Muscle layer of duodenum (tissue), 2 donors: Measurements from ENCODE around the gene NXPH4.

Experiments
- H3K27ac ChIP-seq: one replicate; pipeline ENCODE4 v1.7.0; 2013; ENCODE audit warnings: mild to moderate bottlenecking, low read length
- H3K27me3 ChIP-seq: one replicate; pipeline ENCODE4 v1.7.0; 2013; ENCODE audit warnings: low read depth, mild to moderate bottlenecking, control low read depth, low read length
- H3K36me3 ChIP-seq, 2 donors: one replicate each; pipeline ENCODE4 v1.7.0; 2013; ENCODE audit warnings: low read length in 2 of 2, control low read depth in 1 of 2, mild to moderate bottlenecking in 1 of 2; ENCODE audit not compliant: insufficient read depth in 2 of 2, control insufficient read depth in 1 of 2
- H3K4me1 ChIP-seq, 2 donors: one replicate each; pipeline ENCODE4 v1.7.0; 2013; ENCODE audit warnings: low read length in 2 of 2, mild to moderate bottlenecking in 2 of 2, control low read depth in 1 of 2, moderate library complexity in 1 of 2; ENCODE audit not compliant: insufficient read depth in 2 of 2, control insufficient read depth in 1 of 2
- H3K4me3 ChIP-seq, 2 donors: one replicate each; pipeline ENCODE4 v1.7.0; 2013; ENCODE audit warnings: low read length in 2 of 2, low read depth in 1 of 2, mild to moderate bottlenecking in 1 of 2
- H3K9me3 ChIP-seq, 2 donors: one replicate each; pipeline ENCODE4 v1.7.0; 2013; ENCODE audit warnings: low read length in 2 of 2, control low read depth in 1 of 2, mild to moderate bottlenecking in 1 of 2; ENCODE audit not compliant: control insufficient read depth in 1 of 2
- donor health status: healthy.

Gene NXPH4

DNA sequence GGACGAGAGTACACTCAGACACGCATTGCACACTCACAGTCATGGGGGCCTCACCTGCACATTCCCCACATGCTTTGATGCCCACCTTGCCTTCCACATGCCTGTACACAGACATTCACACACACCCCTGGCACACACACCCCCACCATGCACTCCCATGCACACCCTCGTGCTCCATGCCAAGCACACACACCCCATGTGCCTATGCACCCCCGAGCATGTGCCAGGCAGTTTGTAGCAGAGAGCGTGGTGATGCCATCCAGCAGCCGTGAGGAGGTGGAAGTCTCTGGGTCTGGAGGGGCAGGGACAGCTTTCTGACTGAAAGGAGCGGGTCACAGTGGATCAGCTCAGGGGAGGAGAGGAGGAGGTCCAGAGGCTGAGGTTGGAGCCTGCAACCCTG lies 10.7 kb upstream of the NXPH4 start:
- no peak overlapping the region for H3K27ac ChIP-seq
- H3K36me3 ChIP-seq = peaks cover 48 to 90% of the 10 kb centered on the region in 2 donors
- no peak overlapping the region for H3K4me3 ChIP-seq
- H3K4me1 ChIP-seq = no peaks in the 10 kb centered on the region
- H3K9me3 ChIP-seq = no peaks in the 10 kb centered on the region
- no peaks in the 10 kb centered on the region for H3K27me3 ChIP-seq

DNA sequence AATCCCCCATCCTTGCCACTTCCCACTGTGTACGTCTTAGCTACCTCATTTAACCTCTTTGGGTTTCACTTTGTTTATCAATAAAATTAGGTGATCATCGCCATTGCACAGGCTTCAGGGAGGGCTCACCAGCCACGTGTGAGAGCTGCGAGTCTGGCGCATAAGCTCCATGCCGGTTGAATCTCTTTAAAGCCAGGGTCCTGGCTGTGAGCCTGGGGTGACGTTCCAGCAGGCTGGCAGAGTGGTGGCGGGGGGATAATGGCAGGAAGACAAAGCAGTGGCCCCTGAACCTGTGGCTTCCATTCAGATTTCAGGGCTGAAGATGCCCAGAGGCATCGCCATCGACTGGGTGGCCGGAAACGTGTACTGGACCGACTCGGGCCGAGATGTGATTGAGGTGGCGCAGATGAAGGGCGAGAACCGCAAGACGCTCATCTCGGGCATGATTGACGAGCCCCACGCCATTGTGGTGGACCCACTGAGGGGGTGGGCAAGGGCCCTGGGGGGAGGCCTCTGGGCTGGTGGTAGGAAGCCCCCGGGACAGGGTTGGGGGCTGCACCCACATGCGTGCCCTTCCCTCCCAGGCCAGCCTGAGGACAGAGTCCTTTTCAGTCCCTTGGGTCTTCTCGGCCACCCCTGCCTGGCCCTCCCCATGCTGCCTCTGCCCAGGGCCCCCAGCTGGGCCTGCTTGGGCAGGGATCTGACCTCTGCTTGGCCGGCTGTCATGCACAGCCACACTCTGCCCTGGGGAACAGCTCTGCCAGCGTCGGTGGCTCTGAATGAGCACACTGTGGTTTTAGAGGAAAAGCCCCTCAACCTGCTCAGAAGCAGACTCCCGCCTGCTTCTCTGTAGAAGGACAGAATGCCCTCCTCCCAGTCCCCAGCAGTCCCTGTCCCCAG lies 8.6 kb upstream of the NXPH4 start:
- Histone ChIP-seq H3K4me1 (peaks cover 0 to 4% of the 10 kb centered on the region in 2 donors), H3K9me3 (no peaks in the 10 kb centered on the region), H3K27ac (no peak overlapping the region), H3K4me3 (no peak overlapping the region), H3K27me3 (no peaks in the 10 kb centered on the region), H3K36me3 (peaks cover 36 to 91% of the 10 kb centered on the region in 2 donors)

DNA sequence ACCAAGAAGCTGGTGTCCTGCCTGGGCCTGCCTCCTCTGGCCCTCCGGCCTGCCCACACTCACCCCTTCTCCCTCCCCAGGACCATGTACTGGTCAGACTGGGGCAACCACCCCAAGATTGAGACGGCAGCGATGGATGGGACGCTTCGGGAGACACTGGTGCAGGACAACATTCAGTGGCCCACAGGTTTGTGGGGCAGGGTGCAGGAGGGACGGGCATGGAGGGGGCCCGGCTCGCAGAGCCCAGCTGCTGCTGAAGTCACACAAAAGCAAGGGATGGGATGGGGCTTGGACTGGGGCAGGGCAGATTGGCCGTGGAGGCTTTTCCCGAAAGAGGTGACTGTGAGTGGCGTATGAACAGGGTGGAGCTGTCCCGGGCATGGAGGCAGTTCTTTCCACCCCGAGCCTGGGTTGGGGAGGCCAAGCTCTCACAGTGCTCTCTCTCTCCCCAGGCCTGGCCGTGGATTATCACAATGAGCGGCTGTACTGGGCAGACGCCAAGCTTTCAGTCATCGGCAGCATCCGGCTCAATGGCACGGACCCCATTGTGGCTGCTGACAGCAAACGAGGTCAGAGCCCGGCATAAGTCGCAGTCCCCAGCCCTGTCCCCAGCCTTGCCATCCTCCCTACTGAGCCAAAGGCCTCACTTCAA lies 7.8 kb upstream of the NXPH4 start:
- Histone ChIP-seq H3K4me1 (peaks cover 0 to 9% of the 10 kb centered on the region in 2 donors), H3K27ac (no peak overlapping the region), H3K4me3 (no peak overlapping the region), H3K36me3 (peaks cover 28 to 84% of the 10 kb centered on the region in 2 donors), H3K27me3 (no peaks in the 10 kb centered on the region), H3K9me3 (no peaks in the 10 kb centered on the region)

DNA sequence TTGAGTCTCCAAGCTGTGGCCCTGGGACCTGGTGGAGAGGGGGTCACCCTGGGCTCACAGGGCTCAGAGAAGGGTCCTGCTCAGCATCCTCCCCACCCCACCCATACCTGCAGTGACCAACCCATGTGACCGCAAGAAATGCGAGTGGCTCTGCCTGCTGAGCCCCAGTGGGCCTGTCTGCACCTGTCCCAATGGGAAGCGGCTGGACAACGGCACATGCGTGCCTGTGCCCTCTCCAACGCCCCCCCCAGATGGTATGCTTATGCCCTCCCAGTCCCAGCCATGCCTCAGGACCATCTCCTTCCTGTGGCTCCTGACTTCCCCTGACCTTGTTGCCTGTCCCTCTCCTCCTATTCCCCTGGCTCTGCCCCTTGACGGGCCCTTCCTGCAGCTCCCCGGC lies 6.7 kb upstream of the NXPH4 start:
- Histone ChIP-seq H3K4me1 (peaks cover 0 to 20% of the 10 kb centered on the region in 2 donors), H3K4me3 (no peak overlapping the region), H3K36me3 (peaks cover 17 to 72% of the 10 kb centered on the region in 2 donors), H3K27ac (no peak overlapping the region), H3K9me3 (no peaks in the 10 kb centered on the region), H3K27me3 (peaks cover 6% of the 10 kb centered on the region)

DNA sequence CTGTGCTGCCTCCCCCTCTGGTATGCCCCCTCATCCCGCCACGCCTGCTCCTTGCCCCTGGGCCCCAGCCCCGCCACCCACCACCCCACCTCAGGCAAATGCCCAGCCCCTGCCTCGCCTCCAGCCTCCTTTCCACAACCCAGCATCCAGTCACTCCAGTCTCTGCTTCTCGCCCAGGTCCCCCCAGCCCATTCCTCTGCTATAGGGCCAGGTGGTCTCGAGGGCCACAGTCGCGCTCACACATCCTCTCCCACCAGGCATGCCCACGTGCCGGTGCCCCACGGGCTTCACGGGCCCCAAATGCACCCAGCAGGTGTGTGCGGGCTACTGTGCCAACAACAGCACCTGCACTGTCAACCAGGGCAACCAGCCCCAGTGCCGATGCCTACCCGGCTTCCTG lies 6.1 kb upstream of the NXPH4 start:
- Histone ChIP-seq H3K9me3 (no peaks in the 10 kb centered on the region), H3K36me3 (peaks cover 15 to 67% of the 10 kb centered on the region in 2 donors), H3K27me3 (peaks cover 11% of the 10 kb centered on the region), H3K27ac (no peak overlapping the region), H3K4me1 (peaks cover 0 to 24% of the 10 kb centered on the region in 2 donors), H3K4me3 (no peak overlapping the region)

DNA sequence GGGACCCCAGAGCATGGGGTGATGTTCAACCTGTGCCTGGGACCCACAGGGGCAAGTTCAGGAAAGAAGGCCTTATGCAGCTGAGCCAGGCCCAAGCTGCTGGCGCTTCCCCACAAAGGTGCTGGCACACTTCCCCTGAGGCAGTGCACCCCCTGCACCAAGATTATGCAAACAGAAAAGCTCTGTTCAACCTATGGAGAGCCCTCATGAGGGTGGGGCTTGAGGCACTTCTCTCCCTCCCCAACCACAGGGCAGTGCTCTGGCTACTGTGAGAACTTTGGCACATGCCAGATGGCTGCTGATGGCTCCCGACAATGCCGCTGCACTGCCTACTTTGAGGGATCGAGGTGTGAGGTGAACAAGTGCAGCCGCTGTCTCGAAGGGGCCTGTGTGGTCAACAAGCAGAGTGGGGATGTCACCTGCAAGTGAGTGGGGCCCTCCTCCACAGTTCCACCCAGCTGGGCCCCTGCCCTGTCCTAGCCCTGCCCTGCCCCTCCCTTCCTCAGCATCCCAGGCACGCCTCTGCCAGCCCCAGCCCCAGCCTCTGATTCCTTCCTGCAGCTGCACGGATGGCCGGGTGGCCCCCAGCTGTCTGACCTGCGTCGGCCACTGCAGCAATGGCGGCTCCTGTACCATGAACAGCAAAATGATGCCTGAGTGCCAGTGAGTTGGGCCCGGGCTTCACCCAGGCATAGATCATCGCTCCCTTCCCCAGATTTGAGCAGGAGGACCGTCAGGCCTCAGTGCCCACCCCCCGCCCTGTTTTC lies 5.5 kb upstream of the NXPH4 start:
- no peak overlapping the region for H3K27ac ChIP-seq
- H3K4me1 ChIP-seq = peaks cover 0 to 31% of the 10 kb centered on the region in 2 donors
- H3K4me3 ChIP-seq = no peak overlapping the region
- H3K9me3 ChIP-seq = no peaks in the 10 kb centered on the region
- H3K36me3 ChIP-seq = peaks cover 8 to 60% of the 10 kb centered on the region in 2 donors
- peaks cover 18% of the 10 kb centered on the region for H3K27me3 ChIP-seq

DNA sequence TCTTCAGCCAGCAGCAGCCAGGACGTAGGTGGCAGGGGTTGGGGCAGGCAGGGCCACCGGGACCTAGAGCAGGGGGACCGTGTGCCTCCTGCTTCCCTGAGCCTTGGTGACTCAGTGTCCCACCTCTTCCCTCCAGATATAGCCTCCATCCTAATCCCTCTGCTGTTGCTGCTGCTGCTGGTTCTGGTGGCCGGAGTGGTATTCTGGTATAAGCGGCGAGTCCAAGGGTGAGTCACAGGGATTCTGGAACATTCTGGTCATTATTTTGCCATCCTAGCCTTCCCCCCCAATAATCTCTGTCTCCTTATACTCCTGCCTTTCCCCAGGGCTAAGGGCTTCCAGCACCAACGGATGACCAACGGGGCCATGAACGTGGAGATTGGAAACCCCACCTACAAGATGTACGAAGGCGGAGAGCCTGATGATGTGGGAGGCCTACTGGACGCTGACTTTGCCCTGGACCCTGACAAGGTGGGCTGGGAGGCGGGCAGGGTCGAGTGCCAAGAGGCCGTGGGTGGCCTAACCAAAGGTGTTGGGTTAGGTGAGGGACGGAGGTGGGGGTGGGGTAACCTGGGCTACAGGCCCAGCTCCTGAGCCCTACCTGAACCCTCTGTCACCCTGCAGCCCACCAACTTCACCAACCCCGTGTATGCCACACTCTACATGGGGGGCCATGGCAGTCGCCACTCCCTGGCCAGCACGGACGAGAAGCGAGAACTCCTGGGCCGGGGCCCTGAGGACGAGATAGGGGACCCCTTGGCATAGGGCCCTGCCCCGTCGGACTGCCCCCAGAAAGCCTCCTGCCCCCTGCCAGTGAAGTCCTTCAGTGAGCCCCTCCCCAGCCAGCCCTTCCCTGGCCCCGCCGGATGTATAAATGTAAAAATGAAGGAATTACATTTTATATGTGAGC lies 4.5 kb upstream of the NXPH4 start:
- peaks cover 3 to 53% of the 10 kb centered on the region in 2 donors for H3K36me3 ChIP-seq
- H3K4me1 ChIP-seq = peaks cover 0 to 38% of the 10 kb centered on the region in 2 donors
- H3K27ac ChIP-seq = no peak overlapping the region
- no peak overlapping the region for H3K4me3 ChIP-seq
- H3K9me3 ChIP-seq = no peaks in the 10 kb centered on the region
- peaks cover 22% of the 10 kb centered on the region for H3K27me3 ChIP-seq

DNA sequence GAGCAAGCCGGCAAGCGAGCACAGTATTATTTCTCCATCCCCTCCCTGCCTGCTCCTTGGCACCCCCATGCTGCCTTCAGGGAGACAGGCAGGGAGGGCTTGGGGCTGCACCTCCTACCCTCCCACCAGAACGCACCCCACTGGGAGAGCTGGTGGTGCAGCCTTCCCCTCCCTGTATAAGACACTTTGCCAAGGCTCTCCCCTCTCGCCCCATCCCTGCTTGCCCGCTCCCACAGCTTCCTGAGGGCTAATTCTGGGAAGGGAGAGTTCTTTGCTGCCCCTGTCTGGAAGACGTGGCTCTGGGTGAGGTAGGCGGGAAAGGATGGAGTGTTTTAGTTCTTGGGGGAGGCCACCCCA lies 3.9 kb upstream of the NXPH4 start:
- Histone ChIP-seq H3K4me1 (peaks cover 0 to 45% of the 10 kb centered on the region in 2 donors), H3K27me3 (peaks cover 28% of the 10 kb centered on the region), H3K9me3 (no peaks in the 10 kb centered on the region), H3K27ac (no peak overlapping the region), H3K36me3 (peaks cover 3 to 50% of the 10 kb centered on the region in 2 donors), H3K4me3 (no peak overlapping the region)

DNA sequence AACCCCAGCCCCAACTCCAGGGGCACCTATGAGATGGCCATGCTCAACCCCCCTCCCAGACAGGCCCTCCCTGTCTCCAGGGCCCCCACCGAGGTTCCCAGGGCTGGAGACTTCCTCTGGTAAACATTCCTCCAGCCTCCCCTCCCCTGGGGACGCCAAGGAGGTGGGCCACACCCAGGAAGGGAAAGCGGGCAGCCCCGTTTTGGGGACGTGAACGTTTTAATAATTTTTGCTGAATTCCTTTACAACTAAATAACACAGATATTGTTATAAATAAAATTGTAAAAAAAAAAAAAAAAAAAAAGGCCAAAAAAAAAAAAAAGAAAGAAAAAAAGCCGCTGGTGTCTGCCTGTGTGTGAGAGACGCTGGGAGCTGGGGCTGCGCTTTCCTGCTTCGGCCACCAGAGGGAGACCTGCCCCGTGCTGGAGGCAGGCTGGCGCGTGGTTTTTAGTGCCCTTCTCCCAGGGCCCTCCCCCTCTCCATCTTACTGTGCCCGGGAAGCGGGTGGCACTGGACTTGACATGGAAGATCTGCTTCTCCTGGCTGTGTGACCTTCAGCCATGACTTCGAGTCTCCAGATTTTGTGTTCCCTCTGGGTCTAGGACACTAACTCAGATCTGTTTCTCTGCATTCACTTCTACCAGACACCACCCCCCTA lies 3.4 kb upstream of the NXPH4 start:
- H3K9me3 ChIP-seq = no peaks in the 10 kb centered on the region
- H3K36me3 ChIP-seq = peaks cover 3 to 46% of the 10 kb centered on the region in 2 donors
- H3K4me3 ChIP-seq = no peak overlapping the region
- no peak overlapping the region for H3K27ac ChIP-seq
- H3K4me1 ChIP-seq = peaks cover 0 to 48% of the 10 kb centered on the region in 2 donors
- peaks cover 33% of the 10 kb centered on the region for H3K27me3 ChIP-seq

DNA sequence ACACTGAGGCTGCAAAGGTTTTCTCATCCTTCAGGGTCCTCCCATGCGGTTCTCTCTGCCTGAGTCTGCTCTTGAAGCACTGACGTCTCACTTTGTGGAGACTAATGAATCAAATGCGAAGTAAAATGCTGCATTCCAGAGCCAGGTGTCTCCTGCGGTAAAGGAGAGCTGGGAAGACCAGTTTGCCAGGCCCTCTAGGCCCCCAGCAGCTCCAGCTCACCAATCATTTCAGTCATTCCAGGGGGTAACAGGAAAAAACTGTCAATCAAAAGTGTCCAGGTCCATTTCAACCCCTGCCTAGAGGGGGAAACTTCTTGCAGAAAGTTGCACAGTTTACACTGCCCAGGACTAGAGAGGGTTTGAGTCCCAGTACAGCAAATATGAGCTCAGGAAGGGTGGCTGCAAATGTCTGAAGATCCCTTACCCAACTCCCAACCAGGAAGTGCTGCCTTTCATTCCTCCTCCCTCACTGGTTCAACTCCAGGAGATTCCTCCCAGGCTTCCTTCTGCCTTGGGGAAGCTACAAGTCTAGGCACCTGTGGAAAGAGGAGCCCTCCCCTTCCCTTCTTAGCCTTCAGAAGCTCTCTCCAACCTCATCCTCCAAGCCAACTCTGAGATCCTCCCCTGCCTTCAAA lies 2.7 kb upstream of the NXPH4 start:
- Histone ChIP-seq H3K9me3 (no peaks in the 10 kb centered on the region), H3K27ac (no peak overlapping the region), H3K4me3 (no peak overlapping the region), H3K36me3 (peaks cover 3 to 40% of the 10 kb centered on the region in 2 donors), H3K4me1 (peaks cover 0 to 48% of the 10 kb centered on the region in 2 donors), H3K27me3 (peaks cover 40% of the 10 kb centered on the region)
